HepG2 (cell line): ENCODE data around the gene TSPAN9.

Source experiments
- ISX ChIP-seq: sonication (generic); formaldehyde crosslinking; conservative IDR thresholded peaks from 2 replicates; pipeline ENCODE4 v1.5.0; 2020; ENCODE audit warnings: missing genetic modification reagents
- KDM5A ChIP-seq: fragments of 200-600 bp; sonication (generic); IDR thresholded peaks from 2 replicates; pipeline ENCODE4 v1.7.0; 2018; ENCODE audit warnings: antibody characterized with exemption, mild to moderate bottlenecking, low read length, borderline replicate concordance
- MTA3 ChIP-seq: sonication (generic); formaldehyde crosslinking; IDR thresholded peaks from 2 replicates; pipeline ENCODE4 v1.4.0; 2020; ENCODE audit warnings: missing genetic modification reagents
- ZC3H4 ChIP-seq: sonication (generic); formaldehyde crosslinking; IDR thresholded peaks from 2 replicates; pipeline ENCODE4 v1.4.0; 2020; ENCODE audit warnings: missing genetic modification reagents, borderline replicate concordance

GRCh38 chr12:3280967-3281366 is 203.8 kb downstream of the TSPAN9 start:
- TF ChIP-seq KDM5A = no peak
- TF ChIP-seq ISX (CRISPR knock-in tag) = no peak
- no peak for TF ChIP-seq MTA3 (CRISPR knock-in tag)
- no peak for TF ChIP-seq ZC3H4 (CRISPR knock-in tag)
